GM23338 (cell line): Measurements from ENCODE around the gene CEP68. TPM values are rescaled to one million over a fixed set of nuclear protein-coding genes. Genes with fewer than 3 reads are reported as not detected.

Experiments used
- ATAC-seq: fragments of 200-7000 bp; cut with Tn5 transposase; 3 replicates; pipeline ENCODE4 v1.9.1; 2020
- DNase-seq: peaks from one replicate; pipeline ENCODE4 v3.0.0-alpha.2; 2015; ENCODE audit warnings: low spot score
- H2AFZ ChIP-seq: fragments of 200-600 bp; sonication (generic); 2 replicates; pipeline ENCODE4 v1.8.0; 2016; ENCODE audit warnings: antibody characterized with exemption, mild to moderate bottlenecking, moderate library complexity
- H3F3A ChIP-seq: fragments of 200-600 bp; sonication (generic); replicated peaks from 2 replicates; pipeline ENCODE4 v1.8.0; 2017; ENCODE audit warnings: antibody characterized with exemption, mixed run types, low read depth
- H3K27ac ChIP-seq: fragments of 200-600 bp; sonication (generic); 2 replicates; pipeline ENCODE4 v1.6.1; 2016; ENCODE audit warnings: low read depth
- H3K27me3 ChIP-seq: fragments of 200-600 bp; sonication (generic); 2 replicates; pipeline ENCODE4 v1.8.0; 2016; ENCODE audit warnings: mild to moderate bottlenecking, mixed run types, moderate library complexity; ENCODE audit not compliant: insufficient read depth
- H3K36me3 ChIP-seq: fragments of 200-600 bp; sonication (generic); 2 replicates; pipeline ENCODE4 v1.8.0; 2016; ENCODE audit warnings: mild to moderate bottlenecking; ENCODE audit not compliant: insufficient read depth
- H3K4me1 ChIP-seq: fragments of 200-600 bp; sonication (generic); 2 replicates; pipeline ENCODE4 v1.8.0; 2016; ENCODE audit warnings: mild to moderate bottlenecking, moderate library complexity; ENCODE audit not compliant: insufficient read depth
- H3K4me2 ChIP-seq: fragments of 200-600 bp; sonication (generic); 2 replicates; pipeline ENCODE4 v1.7.1; 2017; ENCODE audit warnings: mixed run types
- H3K4me3 ChIP-seq: fragments of 200-600 bp; sonication (generic); 2 replicates; pipeline ENCODE4 v1.6.1; 2016; ENCODE audit warnings: mixed run types
- H3K79me2 ChIP-seq: fragments of 200-600 bp; sonication (generic); replicated peaks from 2 replicates; pipeline ENCODE4 v1.8.0; 2017; ENCODE audit warnings: mild to moderate bottlenecking; ENCODE audit not compliant: insufficient read depth
- H3K9me2 ChIP-seq: fragments of 200-600 bp; sonication (generic); 2 replicates; pipeline ENCODE4 v1.8.0; 2017; ENCODE audit not compliant: insufficient read depth
- H4K20me1 ChIP-seq: fragments of 200-600 bp; sonication (generic); replicated peaks from 2 replicates; pipeline ENCODE4 v1.8.0; 2017; ENCODE audit warnings: mild to moderate bottlenecking; ENCODE audit not compliant: insufficient read depth
- H3K27ac Mint-ChIP-seq: 2 replicates; pipeline ENCODE4 v1.8.0; 2020; ENCODE audit warnings: inconsistent platforms, mild to moderate bottlenecking, moderate library complexity, mixed read lengths
- H3K27me3 Mint-ChIP-seq: 3 replicates; pipeline ENCODE4 v1.8.0; 2022; ENCODE audit warnings: low read depth, mild to moderate bottlenecking, moderate library complexity, mixed read lengths, inconsistent platforms; ENCODE audit not compliant: insufficient read depth, poor library complexity
- H3K36me3 Mint-ChIP-seq: 3 replicates; pipeline ENCODE4 v1.8.0; 2021; ENCODE audit warnings: low read depth, mild to moderate bottlenecking, inconsistent platforms, moderate library complexity, mixed read lengths
- H3K4me1 Mint-ChIP-seq: 3 replicates; pipeline ENCODE4 v1.8.0; 2020; ENCODE audit warnings: mild to moderate bottlenecking, inconsistent platforms, mixed read lengths
- H3K4me3 Mint-ChIP-seq: 3 replicates; pipeline ENCODE4 v1.8.0; 2021; ENCODE audit warnings: moderate library complexity, mild to moderate bottlenecking, inconsistent platforms, mixed read lengths
- H3K9me3 Mint-ChIP-seq: 3 replicates; pipeline ENCODE4 v1.8.0; 2020; ENCODE audit warnings: moderate library complexity, mild to moderate bottlenecking, inconsistent platforms, mixed read lengths
- CREB1 ChIP-seq: fragments of 250-450 bp; sonication (Bioruptor Pico); IDR thresholded peaks from 2 replicates; pipeline ENCODE4 v1.5.0; 2020; ENCODE audit warnings: low read depth, mild to moderate bottlenecking, moderate library complexity
- STAT1 ChIP-seq: IDR thresholded peaks from one replicate; pipeline ENCODE4 v1.6.1; 2016; ENCODE audit warnings: antibody characterized with exemption; ENCODE audit not compliant: unreplicated experiment
- ZNF331 ChIP-seq: fragments of 250-450 bp; sonication (Bioruptor Pico); IDR thresholded peaks from 2 replicates; pipeline ENCODE4 v1.5.0; 2020; ENCODE audit warnings: low read depth, mild to moderate bottlenecking, moderate library complexity
- polyA plus RNA-seq: library from polyadenylated mRNA; unstranded; fragments of >200 nt; fragmentation: Nextera tagmentation; extraction: Ambion mirVana; gene quantifications from 2 replicates; pipeline ENCODE4 v1.2.1, GENCODE V29; 2016
- total RNA-seq: library from RNA; depleted of rRNA; stranded (reverse); fragments of >200 nt; shearing (Covaris generic); gene quantifications from 2 replicates; pipeline ENCODE4 v1.2.3, GENCODE V29; 2014
- TF ChIP-seq, protein P1 (sequence below): fragments of 250-450 bp; sonication (Bioruptor Pico); IDR thresholded peaks from 2 replicates; pipeline ENCODE4 v1.5.0; 2020; ENCODE audit warnings: mild to moderate bottlenecking, moderate library complexity
- TF ChIP-seq, protein P2 (sequence below), 2 experiments: fragments of 200-600 bp in 1 of 2; sonication (generic) in 1 of 2; conservative IDR thresholded peaks; 2 replicates each; pipeline versions ENCODE4 v1.5.1 to v1.6.1; 2016 to 2017; ENCODE audit warnings: antibody characterized with exemption in 2 of 2, low read depth in 2 of 2, mild to moderate bottlenecking in 2 of 2, moderate library complexity in 1 of 2

Gene CEP68
- total and polyA plus RNA-seq, 2 experiments from 2014 or later: 13.0 to 24.4 TPM

DNA sequence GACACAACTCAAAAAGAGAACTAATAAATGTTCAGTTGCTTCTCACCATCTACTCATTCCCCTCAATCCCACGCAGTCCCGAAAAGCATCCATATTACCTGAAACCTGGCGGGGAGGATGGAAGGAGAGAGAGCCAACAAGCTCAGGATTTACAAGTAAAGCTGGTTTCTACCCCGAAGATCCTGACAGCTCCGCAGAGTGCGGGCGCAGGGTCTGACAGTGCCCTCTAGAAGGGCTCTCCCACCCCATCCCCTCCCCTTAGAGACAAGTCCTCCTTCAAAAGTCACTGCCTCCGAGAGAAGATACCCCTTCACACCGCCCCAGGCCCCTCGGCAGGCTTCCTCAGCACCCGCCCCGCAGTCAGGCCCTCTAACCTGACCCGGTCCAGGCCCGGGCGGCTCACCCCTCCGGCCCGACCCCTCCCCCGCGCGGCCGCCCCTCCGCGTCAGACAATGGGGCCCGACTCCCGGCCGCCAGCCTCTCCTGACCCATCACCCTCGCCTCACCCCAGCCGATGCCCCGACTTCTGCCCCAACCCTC is 73.1 kb downstream of the CEP68 start (continued):
- TF ChIP-seq, protein P1, sequence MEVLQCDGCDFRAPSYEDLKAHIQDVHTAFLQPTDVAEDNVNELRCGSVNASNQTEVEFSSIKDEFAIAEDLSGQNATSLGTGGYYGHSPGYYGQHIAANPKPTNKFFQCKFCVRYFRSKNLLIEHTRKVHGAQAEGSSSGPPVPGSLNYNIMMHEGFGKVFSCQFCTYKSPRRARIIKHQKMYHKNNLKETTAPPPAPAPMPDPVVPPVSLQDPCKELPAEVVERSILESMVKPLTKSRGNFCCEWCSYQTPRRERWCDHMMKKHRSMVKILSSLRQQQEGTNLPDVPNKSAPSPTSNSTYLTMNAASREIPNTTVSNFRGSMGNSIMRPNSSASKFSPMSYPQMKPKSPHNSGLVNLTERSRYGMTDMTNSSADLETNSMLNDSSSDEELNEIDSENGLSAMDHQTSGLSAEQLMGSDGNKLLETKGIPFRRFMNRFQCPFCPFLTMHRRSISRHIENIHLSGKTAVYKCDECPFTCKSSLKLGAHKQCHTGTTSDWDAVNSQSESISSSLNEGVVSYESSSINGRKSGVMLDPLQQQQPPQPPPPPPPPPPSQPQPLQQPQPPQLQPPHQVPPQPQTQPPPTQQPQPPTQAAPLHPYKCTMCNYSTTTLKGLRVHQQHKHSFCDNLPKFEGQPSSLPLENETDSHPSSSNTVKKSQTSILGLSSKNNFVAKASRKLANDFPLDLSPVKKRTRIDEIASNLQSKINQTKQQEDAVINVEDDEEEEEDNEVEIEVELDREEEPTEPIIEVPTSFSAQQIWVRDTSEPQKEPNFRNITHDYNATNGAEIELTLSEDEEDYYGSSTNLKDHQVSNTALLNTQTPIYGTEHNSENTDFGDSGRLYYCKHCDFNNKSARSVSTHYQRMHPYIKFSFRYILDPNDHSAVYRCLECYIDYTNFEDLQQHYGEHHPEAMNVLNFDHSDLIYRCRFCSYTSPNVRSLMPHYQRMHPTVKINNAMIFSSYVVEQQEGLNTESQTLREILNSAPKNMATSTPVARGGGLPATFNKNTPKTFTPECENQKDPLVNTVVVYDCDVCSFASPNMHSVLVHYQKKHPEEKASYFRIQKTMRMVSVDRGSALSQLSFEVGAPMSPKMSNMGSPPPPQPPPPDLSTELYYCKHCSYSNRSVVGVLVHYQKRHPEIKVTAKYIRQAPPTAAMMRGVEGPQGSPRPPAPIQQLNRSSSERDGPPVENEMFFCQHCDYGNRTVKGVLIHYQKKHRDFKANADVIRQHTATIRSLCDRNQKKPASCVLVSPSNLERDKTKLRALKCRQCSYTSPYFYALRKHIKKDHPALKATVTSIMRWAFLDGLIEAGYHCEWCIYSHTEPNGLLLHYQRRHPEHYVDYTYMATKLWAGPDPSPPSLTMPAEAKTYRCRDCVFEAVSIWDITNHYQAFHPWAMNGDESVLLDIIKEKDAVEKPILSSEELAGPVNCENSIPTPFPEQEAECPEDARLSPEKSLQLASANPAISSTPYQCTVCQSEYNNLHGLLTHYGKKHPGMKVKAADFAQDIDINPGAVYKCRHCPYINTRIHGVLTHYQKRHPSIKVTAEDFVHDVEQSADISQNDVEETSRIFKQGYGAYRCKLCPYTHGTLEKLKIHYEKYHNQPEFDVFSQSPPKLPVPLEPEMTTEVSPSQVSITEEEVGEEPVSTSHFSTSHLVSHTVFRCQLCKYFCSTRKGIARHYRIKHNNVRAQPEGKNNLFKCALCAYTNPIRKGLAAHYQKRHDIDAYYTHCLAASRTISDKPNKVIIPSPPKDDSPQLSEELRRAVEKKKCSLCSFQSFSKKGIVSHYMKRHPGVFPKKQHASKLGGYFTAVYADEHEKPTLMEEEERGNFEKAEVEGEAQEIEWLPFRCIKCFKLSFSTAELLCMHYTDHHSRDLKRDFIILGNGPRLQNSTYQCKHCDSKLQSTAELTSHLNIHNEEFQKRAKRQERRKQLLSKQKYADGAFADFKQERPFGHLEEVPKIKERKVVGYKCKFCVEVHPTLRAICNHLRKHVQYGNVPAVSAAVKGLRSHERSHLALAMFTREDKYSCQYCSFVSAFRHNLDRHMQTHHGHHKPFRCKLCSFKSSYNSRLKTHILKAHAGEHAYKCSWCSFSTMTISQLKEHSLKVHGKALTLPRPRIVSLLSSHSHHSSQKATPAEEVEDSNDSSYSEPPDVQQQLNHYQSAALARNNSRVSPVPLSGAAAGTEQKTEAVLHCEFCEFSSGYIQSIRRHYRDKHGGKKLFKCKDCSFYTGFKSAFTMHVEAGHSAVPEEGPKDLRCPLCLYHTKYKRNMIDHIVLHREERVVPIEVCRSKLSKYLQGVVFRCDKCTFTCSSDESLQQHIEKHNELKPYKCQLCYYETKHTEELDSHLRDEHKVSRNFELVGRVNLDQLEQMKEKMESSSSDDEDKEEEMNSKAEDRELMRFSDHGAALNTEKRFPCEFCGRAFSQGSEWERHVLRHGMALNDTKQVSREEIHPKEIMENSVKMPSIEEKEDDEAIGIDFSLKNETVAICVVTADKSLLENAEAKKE (CRISPR knock-in tag): no peak
- TF ChIP-seq CREB1 (CRISPR knock-in tag) (0 out of 2 replicates have a peak, but pooled peaks have one; percentile 42), STAT1 (no peak)

DNA sequence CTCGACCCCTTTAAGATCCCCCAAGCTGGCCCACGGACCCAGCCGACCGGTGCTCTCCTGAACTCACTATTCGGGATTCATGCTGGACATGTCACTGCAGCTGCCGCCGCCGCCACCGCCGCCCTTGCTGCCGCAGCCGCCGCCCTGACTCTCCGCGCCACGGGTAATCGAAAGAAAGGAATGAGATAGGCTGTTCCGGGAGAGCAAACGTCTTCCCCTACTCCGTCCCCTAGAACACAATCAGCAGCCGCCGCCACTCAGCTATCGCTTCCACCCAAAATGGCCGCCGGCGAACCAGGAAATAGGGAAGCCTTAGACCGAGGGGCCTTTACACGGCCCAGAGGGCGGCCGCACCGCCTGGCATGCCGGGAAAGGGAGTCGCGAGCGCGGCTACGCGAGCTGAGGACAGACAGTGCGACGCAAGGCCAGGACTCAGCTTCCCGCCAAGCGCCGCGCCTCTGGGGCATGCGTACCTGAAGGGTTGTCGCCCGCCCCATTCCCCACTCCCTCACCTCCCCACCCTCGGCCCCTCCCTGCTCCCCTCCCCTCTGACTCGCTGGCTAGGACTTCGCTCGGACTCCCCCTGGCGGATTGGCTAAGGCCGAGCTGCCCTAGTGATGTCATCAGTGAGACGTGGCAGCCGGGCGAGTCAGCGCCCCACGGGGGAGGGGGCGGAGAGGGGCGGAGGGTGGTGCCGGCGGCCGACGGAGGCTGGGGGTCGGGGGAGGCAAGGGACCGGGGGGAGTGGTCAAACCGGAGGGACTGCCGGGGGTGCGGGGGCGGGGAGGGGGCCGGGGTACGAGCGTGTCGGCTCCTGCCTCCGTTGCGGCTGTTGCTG is 73.8 kb downstream of the CEP68 start, which contains the start of gene RAB1A:
Gene RAB1A, minus strand, starts transcription at position 281 of the 838 bp plus-strand sequence. Its CDS starts 191 bp downstream, at position 90.
- DNase-seq: peak; percentile 99
- Histone ChIP-seq H3F3A (0 out of 2 replicates have a peak, but pooled peaks cover 3% of the 10 kb centered on the region), H3K27me3 (no peaks in the 10 kb centered on the region), H3K4me3 (peak within 1 kb of the TSS; percentile 87), H3K79me2 (peaks cover 45% of the 10 kb centered on the region), H3K4me1 (peaks cover 37% of the 10 kb centered on the region), H3K27ac (peak within 1 kb of the TSS; percentile 97), H3K36me3 (no peaks in the 10 kb centered on the region), H2AFZ (peak within 1 kb of the TSS; percentile 91), H3K9me2 (no peaks in the 10 kb centered on the region), H3K4me2 (peak within 1 kb of the TSS; percentile 90), H4K20me1 (peaks cover 26% of the 10 kb centered on the region)
- H3K36me3 Mint-ChIP-seq: peaks cover 3% of the 10 kb centered on the region; the same call in 1 of the 3 replicates
- H3K27ac Mint-ChIP-seq: peak within 1 kb of the TSS; percentile 97
- H3K4me3 Mint-ChIP-seq: peak within 1 kb of the TSS; percentile 86
- H3K9me3 Mint-ChIP-seq: no peaks in the 10 kb centered on the region
- peaks cover 14% of the 10 kb centered on the region for H3K27me3 Mint-ChIP-seq
- H3K4me1 Mint-ChIP-seq: peaks cover 23% of the 10 kb centered on the region
- peak; percentile 94 for ATAC-seq
- TF ChIP-seq, protein P1 (CRISPR knock-in tag): no peak
- TF ChIP-seq, protein P2, sequence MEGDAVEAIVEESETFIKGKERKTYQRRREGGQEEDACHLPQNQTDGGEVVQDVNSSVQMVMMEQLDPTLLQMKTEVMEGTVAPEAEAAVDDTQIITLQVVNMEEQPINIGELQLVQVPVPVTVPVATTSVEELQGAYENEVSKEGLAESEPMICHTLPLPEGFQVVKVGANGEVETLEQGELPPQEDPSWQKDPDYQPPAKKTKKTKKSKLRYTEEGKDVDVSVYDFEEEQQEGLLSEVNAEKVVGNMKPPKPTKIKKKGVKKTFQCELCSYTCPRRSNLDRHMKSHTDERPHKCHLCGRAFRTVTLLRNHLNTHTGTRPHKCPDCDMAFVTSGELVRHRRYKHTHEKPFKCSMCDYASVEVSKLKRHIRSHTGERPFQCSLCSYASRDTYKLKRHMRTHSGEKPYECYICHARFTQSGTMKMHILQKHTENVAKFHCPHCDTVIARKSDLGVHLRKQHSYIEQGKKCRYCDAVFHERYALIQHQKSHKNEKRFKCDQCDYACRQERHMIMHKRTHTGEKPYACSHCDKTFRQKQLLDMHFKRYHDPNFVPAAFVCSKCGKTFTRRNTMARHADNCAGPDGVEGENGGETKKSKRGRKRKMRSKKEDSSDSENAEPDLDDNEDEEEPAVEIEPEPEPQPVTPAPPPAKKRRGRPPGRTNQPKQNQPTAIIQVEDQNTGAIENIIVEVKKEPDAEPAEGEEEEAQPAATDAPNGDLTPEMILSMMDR (conservative IDR thresholded peaks at IDR 0.05; ENCODE audit: low read depth in 2 of 2): peak in 1 of 2 experiments; percentile 64; a peak in 2 of 4 replicates
- no peak for TF ChIP-seq ZNF331
